C4-2B (cell line): ENCODE data around the gene FBLN5.
"Not testable (repeated sequence)": the region's sequence is repeated elsewhere in the genome, so short reads cannot be mapped to it uniquely, and the experiment has no call there.

ENCODE experiments used
- CTCF ChIP-seq: fragments of 450-650 bp; conservative IDR thresholded peaks from 2 replicates; pipeline ENCODE4 v1.5.1; 2017; ENCODE audit warnings: mild to moderate bottlenecking
- ZFX ChIP-seq: fragments of 450-650 bp; IDR thresholded peaks from 2 replicates; pipeline ENCODE4 v1.6.1; 2017

GRCh38 chr14:91871401-91871800 lies 76.1 kb downstream of the FBLN5 start:
- TF ChIP-seq CTCF, ZFX: not testable (repeated sequence)
